DMS 273 (cell line): Measurements from ENCODE around the gene WDR35.

ENCODE experiments used
- DNase-seq: peaks from one replicate; lab custom pipeline; 2025; ENCODE audit not compliant: unreplicated experiment; lab: John Stamatoyannopoulos, UW

WDR35 gene

DNA sequence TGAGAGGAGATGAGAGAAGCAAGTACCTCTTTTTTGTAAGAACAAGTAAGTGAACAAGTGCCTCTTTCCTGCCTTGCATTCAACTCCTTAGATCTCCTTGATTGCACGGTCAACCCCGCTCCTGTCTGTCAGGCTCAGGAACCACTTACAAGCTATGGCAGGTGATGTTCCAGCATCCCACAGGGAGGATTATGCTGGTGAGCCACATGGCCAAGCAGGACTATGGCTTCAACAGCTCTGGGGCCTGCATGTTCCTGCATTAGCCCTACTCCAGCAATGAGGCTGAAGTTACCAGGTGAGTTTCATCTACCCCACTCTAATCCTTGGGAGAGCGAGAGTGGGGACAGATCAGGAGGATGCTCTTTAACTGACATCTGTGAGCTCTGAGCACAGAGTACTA is 117.6 kb downstream of the WDR35 start:
- no peak for DNase-seq

DNA sequence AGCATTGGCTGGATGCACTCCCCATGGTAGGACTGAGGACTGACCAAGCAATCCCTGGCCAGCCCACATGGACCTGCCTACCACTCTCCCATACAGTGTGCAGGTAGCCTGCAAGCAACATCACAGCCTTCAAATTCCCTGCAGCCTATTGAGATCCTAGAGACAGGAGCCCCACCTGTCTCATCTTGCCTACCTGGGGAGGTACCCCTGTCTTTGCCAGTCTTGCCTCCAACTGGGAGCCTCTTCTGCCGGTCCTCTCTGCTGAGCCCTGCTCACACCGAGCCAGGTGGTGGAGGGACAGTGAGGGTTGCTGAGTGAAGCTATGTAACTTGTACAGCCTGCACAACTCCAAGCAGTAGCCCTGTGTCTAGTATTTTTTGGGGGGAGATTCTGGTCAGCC is 118.1 kb downstream of the WDR35 start:
- DNase-seq, result no peak

DNA sequence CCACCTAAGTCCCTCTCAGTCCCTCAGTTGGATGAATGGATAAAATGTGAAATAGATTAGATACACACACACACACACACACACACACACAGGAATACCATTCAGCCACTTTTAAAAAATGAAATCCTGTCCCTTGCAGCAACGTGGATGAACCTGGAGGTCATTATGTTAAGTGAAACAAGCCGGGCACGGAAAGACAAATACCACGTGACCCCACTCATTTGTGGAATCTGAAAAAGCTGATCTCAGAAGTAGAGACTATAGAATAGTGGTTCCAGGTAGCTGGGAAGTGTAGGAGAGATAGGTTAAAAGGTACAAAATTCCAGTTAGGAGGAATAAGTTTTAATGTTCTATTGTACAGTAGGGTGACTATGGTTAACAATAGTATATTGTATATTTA is 119.1 kb downstream of the WDR35 start:
- no peak for DNase-seq

DNA sequence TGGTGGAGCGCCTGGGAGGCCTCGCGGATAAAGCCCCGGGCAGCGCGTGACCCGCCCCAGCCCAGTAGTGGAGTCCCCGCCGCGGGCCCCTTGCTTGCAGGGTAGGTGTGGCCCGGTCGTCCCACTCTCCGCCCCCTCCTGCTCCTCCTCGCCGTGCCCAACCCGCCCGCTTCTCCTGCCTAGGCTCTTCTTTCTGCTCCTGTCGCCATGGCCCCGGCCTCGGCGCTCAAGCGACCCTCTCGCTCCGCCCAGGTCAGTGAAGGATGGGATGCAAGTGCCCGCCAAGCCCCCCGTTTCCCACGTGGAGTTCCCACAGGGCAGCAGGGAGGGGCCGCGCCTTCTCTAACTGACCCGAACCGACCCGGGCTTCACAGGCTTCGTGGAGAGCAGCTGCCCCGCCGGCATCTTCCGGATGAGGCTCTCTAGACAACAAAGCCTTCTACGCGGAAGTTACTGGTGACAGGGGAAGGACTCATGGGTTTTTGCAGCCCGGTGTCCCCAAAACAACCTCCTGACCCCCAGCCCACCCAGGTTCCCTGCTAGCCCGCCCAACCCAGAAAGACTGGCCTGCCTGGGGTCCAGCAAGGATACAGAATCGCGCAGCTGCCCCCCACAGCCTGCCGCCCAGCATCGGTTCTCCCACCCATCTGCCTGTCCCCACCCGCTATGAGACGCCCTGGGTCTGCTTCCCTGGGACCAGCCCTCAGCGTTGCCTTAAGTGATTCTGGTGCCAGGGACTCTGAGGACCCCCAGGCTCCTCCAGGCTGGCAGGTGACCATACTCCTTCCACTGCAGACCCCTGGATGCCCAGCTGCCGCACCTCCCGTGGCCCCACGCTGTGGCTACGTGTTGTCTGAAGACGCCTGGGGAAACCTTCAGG is 121.0 kb downstream of the WDR35 start:
- peak; percentile 56 for DNase-seq

DNA sequence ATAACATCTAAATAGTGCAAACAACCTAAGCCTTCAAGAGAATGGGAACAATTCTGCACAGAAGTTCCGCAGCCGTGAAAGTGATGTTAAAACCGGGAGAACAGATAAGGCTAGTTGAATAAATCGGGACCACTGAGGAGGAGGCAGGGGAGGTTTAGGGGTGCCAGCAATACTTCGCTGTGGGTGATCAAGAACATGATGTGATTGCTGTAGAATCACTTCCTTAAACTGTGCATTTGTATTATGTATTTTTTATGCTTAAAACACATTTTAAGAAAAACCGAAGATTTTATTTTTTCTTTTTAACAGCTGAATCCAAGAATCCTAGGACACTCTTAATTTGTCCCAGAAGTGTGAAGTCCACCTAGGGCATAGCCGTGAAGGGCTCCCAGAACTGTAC is 121.7 kb downstream of the WDR35 start:
- DNase-seq, result no peak

DNA sequence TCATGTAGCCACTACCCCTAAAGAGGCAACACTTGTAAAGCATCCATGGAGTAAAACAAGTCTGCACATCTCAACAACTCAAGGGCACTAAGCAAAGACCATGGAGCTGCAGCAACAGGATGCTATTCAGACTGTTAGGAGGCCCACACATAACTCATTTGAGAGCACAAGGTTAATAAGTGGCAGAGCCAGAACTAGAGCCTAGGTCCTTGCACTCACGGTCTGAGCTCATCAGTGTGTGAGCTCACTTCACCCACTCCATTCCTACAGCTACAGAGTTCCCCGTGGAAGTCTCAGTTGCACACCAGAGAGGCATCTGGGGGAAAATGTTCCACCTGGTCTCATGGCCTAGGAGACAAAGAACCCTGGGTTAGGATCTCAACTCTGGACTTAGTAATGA is 123.1 kb downstream of the WDR35 start:
- no peak for DNase-seq

DNA sequence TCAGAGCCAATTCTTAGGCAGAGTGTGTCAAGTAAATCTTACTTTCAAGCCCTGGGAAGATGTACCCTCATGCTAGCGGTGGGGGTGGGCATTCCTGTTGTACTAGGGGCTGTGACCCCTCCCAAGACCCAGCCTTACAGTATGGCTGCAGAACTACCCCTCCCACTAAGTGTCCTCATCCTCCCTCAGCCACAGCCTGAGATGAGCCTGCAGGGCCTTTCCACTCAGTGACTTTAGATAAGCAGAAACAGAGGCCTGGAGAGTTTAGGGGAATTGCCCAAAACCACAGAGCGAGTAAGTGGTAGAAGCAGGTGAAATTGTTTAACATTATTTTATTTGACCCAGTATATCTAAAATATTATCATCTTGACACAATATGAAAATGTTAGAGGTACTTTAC is 124.8 kb downstream of the WDR35 start:
- no peak for DNase-seq

DNA sequence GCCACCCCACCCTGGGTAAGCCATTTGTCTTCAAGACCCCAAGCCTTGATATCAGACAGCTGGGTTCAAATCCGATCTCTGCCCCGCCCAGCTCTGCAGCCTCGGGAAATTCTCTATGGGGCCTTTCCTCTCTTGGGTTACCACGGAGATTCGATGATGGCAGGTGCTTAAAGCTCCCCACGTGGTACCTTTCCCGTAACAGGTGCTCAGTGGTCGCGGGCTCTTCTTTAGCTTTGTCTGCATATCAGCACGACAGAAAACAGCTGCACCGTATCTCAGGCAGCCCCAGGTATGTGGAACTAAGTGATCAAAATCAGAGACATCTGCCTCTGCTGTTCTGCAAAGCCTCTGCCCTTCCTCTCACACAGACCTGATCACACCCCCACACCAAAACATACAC is 125.5 kb downstream of the WDR35 start:
- no peak for DNase-seq

DNA sequence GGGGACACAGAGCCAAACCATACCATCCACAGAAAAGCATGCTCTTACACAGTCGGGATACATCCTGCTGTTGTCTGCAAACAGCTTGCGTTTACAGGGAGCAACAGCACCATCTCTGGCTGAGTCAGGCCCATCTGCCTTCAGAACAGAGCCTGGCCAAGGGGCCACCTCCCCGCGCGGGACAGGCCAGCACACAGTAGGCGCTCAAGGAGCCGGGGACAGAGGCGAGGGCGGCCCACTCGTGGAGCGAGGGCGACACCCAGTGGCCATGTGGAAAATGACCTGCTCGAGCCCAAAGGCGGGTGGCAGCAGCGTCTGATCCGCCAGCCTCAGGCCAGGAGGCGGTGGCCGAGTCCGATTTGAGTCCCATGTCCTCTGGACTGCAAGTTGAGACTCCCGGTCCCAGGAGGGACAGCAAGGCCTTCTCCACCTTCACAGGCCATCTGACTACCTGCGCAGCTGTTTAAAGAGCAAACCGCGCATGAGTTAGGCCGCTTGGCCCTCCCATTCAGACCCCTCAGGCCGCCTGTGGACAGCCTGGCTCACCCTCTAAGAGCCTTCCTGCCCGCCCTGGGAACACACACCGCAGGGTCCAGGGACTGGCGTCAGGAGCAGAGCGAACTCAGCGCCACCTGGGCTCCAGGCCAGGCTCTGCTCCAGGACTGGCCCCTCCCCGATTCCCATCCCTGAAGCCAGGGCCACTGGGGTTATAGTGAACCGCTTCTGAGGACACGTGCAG is 126.4 kb downstream of the WDR35 start:
- peak; percentile 82 for DNase-seq

DNA sequence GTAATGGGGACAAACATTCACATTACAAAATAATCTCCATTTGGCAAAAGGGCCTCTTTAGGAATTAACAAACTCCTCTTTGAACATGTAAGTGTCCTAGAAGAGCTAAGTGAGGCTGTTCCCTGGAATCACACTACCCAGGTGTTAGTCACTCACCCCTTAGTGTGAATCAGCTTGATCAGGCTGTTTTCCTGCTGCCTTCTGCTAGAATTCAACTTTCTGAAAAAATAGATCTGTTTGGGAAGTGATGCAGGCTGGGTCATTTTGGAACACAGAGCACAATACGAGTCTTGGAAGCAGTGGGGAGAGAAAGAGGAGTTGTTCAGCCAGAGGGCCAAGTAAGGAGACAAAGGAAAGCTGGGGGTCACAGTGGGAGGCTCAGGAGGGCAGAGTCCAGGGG is 128.1 kb downstream of the WDR35 start:
- DNase-seq, result no peak
